ENCODE results near the gene BLACAT1.
"Not testable (repeated sequence)": the region's sequence is repeated elsewhere in the genome, so short reads cannot be mapped to it uniquely, and the experiment has no call there.

The BLACAT1 gene

GRCh38 chr1:205438213-205439158 lies 17.4 kb downstream of the BLACAT1 start:
- no peak overlapping the region for H3K4me3 ChIP-seq (ENCODE audit: low read depth, low read length)
- TF ChIP-seq, protein P1, sequence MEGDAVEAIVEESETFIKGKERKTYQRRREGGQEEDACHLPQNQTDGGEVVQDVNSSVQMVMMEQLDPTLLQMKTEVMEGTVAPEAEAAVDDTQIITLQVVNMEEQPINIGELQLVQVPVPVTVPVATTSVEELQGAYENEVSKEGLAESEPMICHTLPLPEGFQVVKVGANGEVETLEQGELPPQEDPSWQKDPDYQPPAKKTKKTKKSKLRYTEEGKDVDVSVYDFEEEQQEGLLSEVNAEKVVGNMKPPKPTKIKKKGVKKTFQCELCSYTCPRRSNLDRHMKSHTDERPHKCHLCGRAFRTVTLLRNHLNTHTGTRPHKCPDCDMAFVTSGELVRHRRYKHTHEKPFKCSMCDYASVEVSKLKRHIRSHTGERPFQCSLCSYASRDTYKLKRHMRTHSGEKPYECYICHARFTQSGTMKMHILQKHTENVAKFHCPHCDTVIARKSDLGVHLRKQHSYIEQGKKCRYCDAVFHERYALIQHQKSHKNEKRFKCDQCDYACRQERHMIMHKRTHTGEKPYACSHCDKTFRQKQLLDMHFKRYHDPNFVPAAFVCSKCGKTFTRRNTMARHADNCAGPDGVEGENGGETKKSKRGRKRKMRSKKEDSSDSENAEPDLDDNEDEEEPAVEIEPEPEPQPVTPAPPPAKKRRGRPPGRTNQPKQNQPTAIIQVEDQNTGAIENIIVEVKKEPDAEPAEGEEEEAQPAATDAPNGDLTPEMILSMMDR (IDR thresholded peaks at IDR 0.05; ENCODE audit: low read depth, low read length) = peak; percentile 61

- TF ChIP-seq, protein P1 (IDR thresholded peaks at IDR 0.05; ENCODE audit: low read depth, low read length) = no peak
Measured at GRCh38 chr1:205437570-205437969, 18.3 kb downstream of the BLACAT1 start.

GRCh38 chr1:205436776-205437410 lies 19.0 kb downstream of the BLACAT1 start:
- TF ChIP-seq, protein P1 (IDR thresholded peaks at IDR 0.05; ENCODE audit: low read depth, low read length) = no peak
- H3K4me3 ChIP-seq (ENCODE audit: low read depth, low read length) = no peak overlapping the region

More at GRCh38 chr1:205437570-205437969, 18.3 kb downstream of the BLACAT1 start:
- no peak overlapping the region for H3K4me3 ChIP-seq (ENCODE audit: low read depth, low read length)

DNA sequence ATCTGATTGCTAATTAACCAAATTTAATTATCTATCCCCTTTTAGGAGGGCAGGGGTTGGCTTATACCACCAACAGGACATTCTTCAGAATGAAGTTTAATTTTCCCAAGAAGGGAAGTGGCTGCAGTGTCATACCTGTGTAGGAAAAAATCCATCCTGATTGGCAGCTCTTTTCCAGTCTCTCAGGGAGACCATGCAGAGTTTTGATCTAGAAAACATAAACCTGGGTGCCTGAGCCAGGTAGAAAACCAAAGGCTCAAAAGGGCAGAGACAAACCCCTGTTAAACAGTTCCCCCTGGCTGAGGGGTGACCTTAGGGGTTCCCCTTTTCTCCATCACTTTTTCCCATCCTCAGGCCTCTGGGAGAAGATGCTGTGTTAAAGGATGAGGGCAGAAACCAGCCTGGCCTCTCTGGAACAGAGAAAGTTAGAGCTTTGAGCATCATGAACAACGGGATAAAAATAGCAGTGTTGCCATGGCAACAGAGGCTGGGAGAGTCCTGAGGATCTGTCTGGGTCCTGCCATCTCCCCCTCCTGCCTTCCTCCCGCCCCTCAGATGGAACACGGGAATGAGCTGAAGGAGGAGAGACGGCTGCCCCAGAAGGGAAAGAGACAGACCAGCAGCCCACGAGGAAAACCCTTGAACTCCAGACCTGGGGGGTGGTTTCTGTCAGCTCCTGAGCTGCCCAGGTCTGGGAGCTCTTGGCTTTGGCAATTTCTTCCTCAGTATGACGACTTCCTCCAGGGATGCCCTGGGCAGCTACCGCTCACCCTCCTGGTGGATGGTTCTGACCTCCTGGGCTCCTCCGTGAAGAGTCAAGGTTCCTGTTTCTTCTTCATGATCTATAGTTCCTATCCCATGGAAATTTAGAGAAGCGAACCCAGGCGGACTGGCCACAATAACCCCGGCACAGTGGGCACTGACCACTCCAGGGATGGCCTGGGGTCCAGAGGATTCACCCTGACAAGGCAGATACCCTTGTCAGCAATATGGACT lies 20.0 kb downstream of the BLACAT1 start:
- H3K4me3 ChIP-seq (ENCODE audit: low read depth, low read length) = no peak overlapping the region

DNA sequence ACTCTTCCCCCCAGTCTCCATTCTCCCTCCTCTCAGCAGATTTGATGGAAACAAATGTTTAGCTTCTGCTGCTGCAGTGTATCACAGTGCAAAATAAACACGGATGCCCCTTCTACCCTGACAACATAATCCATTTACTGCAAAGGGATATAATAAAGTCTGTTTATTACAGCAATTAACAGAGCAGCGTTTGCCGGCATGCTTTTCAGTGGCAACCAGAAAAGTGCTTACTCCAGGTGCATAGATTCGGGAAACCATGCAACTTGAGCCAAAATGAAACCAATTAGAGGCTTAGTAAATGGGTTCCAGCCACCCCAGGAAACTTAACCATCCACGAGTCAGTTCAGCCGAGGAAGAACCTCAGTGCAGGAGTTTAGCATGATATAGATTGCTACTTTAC lies 21.1 kb downstream of the BLACAT1 start:
- H3K4me3 ChIP-seq (ENCODE audit: low read depth, low read length) = no peak overlapping the region
- TF ChIP-seq, protein P1 (IDR thresholded peaks at IDR 0.05; ENCODE audit: low read depth, low read length) = no peak

More for the DNA sequence above, 20.0 kb downstream of the BLACAT1 start:
- TF ChIP-seq, protein P1 (IDR thresholded peaks at IDR 0.05; ENCODE audit: low read depth, low read length) = no peak

DNA sequence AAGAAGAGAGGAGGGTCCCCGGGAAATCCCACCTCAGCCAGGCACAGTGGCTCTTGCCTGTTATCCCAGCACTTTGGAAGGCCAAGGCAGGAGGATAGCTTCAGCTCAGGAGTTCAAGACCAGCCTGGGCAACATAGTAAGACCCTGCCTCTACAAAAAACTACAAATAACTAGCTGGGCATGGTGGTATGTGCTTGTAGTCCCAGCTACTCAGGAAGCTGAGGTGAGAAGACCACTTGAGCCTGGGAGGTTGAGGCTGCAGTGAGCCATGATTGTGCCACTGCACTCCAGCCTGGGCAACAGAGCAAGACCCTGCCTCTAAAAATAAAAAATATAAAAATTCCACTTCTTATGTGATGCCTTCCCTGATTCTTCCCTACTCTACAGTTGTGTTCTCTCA lies 23.2 kb downstream of the BLACAT1 start:
- not testable (repeated sequence) for H3K4me3 ChIP-seq (ENCODE audit: low read depth, low read length)

- TF ChIP-seq, protein P1 (IDR thresholded peaks at IDR 0.05; ENCODE audit: low read depth, low read length) = no peak
Measured at GRCh38 chr1:205432116-205432515, 23.7 kb downstream of the BLACAT1 start.

More at GRCh38 chr1:205432116-205432515, 23.7 kb downstream of the BLACAT1 start:
- H3K4me3 ChIP-seq (ENCODE audit: low read depth, low read length) = no peak overlapping the region

Data from WI38 (cell line).